Lung (tissue), 12 donors: ENCODE measurements around the gene PARM1. TPM values are rescaled to one million over a fixed set of nuclear protein-coding genes. Genes with fewer than 3 reads are reported as not detected.
"Not testable (repeated sequence)": the region's sequence is repeated elsewhere in the genome, so short reads cannot be mapped to it uniquely, and the experiment has no call there.

ENCODE experiments used
- ATAC-seq: fragments of 200-7000 bp; cut with Tn5 transposase; one replicate; pipeline ENCODE4 v1.9.1; 2020; ENCODE audit warnings: moderate number of reproducible peaks; ENCODE audit not compliant: insufficient read depth, low FRiP score
- DNase-seq, 3 donors: peaks; one replicate each; pipeline ENCODE4 v3.0.0-alpha.2; 2013 to 2017
- H3K27ac ChIP-seq, 2 donors: one replicate each; pipeline ENCODE4 v1.5.1; 2013; ENCODE audit warnings: mild to moderate bottlenecking in 2 of 2, moderate library complexity in 2 of 2, control low read depth in 1 of 2, inconsistent platforms in 1 of 2, low read depth in 1 of 2, low read length in 1 of 2
- H3K27me3 ChIP-seq, 3 donors: one replicate each; pipeline ENCODE4 v1.5.1; 2013; ENCODE audit warnings: low read length in 2 of 3; ENCODE audit not compliant: control insufficient read depth in 3 of 3, insufficient read depth in 3 of 3
- H3K36me3 ChIP-seq, 4 donors: one replicate each; pipeline ENCODE4 v1.5.1; 2013; ENCODE audit warnings: low read length in 4 of 4, mild to moderate bottlenecking in 1 of 4, moderate library complexity in 1 of 4; ENCODE audit not compliant: control insufficient read depth in 4 of 4, insufficient read depth in 4 of 4
- H3K4me1 ChIP-seq, 5 donors: one replicate each; pipeline ENCODE4 v1.5.1; 2013; ENCODE audit warnings: low read length in 5 of 5, mild to moderate bottlenecking in 2 of 5, moderate library complexity in 1 of 5; ENCODE audit not compliant: control insufficient read depth in 5 of 5, insufficient read depth in 5 of 5
- H3K4me3 ChIP-seq: one replicate; pipeline ENCODE4 v1.5.1; 2013; ENCODE audit warnings: mild to moderate bottlenecking, control low read depth, moderate library complexity
- H3K9ac ChIP-seq, 2 donors: one replicate each; pipeline ENCODE4 v1.5.1; 2013; ENCODE audit warnings: low read length in 2 of 2, control low read depth in 1 of 2; ENCODE audit not compliant: insufficient read depth in 1 of 2
- H3K9me3 ChIP-seq, 4 donors: one replicate each; pipeline ENCODE4 v1.5.1; 2013; ENCODE audit warnings: low read length in 3 of 4, mild to moderate bottlenecking in 1 of 4, moderate library complexity in 1 of 4; ENCODE audit not compliant: control insufficient read depth in 4 of 4, insufficient read depth in 3 of 4
- CTCF ChIP-seq: IDR thresholded peaks from 2 replicates; pipeline ENCODE4 v1.5.1; 2012; ENCODE audit warnings: mild to moderate bottlenecking; ENCODE audit errors: control extremely low read depth, extremely low read depth
- WGBS, 2 donors: extraction: QIAGEN DNeasy Blood & Tissue Kit; methylation state at CpG; one replicate each; pipeline ENCODE4 v1.1.7; 2013; 5-methylcytosine and 5-hydroxymethylcytosine counted together
- polyA plus RNA-seq, 2 donors: library from polyadenylated mRNA; stranded (reverse); fragments of 200-250 nt; gene quantifications; one replicate each; pipeline ENCODE4 v1.2.1, GENCODE V29; 2013
- total RNA-seq, 2 donors: library from RNA; depleted of rRNA in 1 of 2; stranded (reverse); fragments of >200 nt in 1 of 2; gene quantifications; one replicate each; pipeline ENCODE4 v1.2.1, GENCODE V29; 2014 to 2021
- donor health status: control.
- donor health status: control.
- donor health status: Bipolar disorder and iron deficiency.
- donor health status: healthy.
- donor health status: DM: yes; HTN: yes; CAD: no.

PARM1 gene
- total and polyA plus RNA-seq, 4 donors = 25.4 to 101 (median 40.5) TPM

GRCh38 chr4:74982546-74983252 is 49.8 kb downstream of the PARM1 start:
- ATAC-seq = no peak
- H3K27me3 ChIP-seq = no peaks in the 10 kb centered on the region
- no peak overlapping the region for H3K4me3 ChIP-seq
- DNase-seq = no peak
- peaks cover 0 to 1% (median 0%) of the 10 kb centered on the region in 5 donors for H3K4me1 ChIP-seq
- H3K36me3 ChIP-seq = no peaks in the 10 kb centered on the region
- peaks cover 0 to 1% (median 0%) of the 10 kb centered on the region in 4 donors for H3K9me3 ChIP-seq
- no peak for TF ChIP-seq CTCF
- H3K27ac ChIP-seq = no peak overlapping the region
- WGBS, 2 donors = 82 to 84% methylated on average over 1 of the region's 1 CpG
- no peak overlapping the region for H3K9ac ChIP-seq

GRCh38 chr4:74983253-74983635 is 50.3 kb downstream of the PARM1 start:
- peaks cover 0 to 1% (median 0%) of the 10 kb centered on the region in 5 donors for H3K4me1 ChIP-seq
- H3K9ac ChIP-seq = no peak overlapping the region
- no peaks in the 10 kb centered on the region for H3K9me3 ChIP-seq
- ATAC-seq (no peak), DNase-seq (no peak)
- no peaks in the 10 kb centered on the region for H3K27me3 ChIP-seq
- no peak for TF ChIP-seq CTCF
- no peaks in the 10 kb centered on the region for H3K36me3 ChIP-seq
- H3K27ac ChIP-seq = no peak overlapping the region
- H3K4me3 ChIP-seq = no peak overlapping the region

- no peak overlapping the region for H3K9ac ChIP-seq
- no peak for ATAC-seq
- peak in 1 of 3 donors; percentile 13 for DNase-seq
- no peaks in the 10 kb centered on the region for H3K9me3 ChIP-seq
- peaks cover 0 to 18% (median 0%) of the 10 kb centered on the region in 5 donors for H3K4me1 ChIP-seq
- H3K36me3 ChIP-seq = no peaks in the 10 kb centered on the region
- H3K4me3 ChIP-seq = no peak overlapping the region
- H3K27me3 ChIP-seq = no peaks in the 10 kb centered on the region
- WGBS, 2 donors = 84 to 86% methylated on average over 2 of the region's 2 CpGs
- no peak for TF ChIP-seq CTCF
- H3K27ac ChIP-seq = no peak overlapping the region
These were observed 57.5 kb downstream of the PARM1 start for GRCh38 chr4:74990276-74990875.

GRCh38 chr4:74994436-74994835 is 61.5 kb downstream of the PARM1 start:
- not testable (repeated sequence) for DNase-seq, H3K27ac ChIP-seq, H3K9ac ChIP-seq, ATAC-seq, H3K9me3 ChIP-seq, H3K4me3 ChIP-seq, H3K36me3 ChIP-seq, H3K27me3 ChIP-seq
- H3K4me1 ChIP-seq = peaks cover 0 to 22% (median 0%) of the 10 kb centered on the region in 5 donors
- 88% methylated on average over 2 of the region's 2 CpGs for WGBS, 2 donors
